ENCODE data around the gene WDCP. TPM values are rescaled to one million over a fixed set of nuclear protein-coding genes. Genes with fewer than 3 reads are reported as not detected.

WDCP gene
- total RNA-seq, 3 donors from 2014 or later (not counting 1 experiment from before 2014, with no cell fraction given) = 2.4 to 11.8 (median 11.2) TPM

DNA sequence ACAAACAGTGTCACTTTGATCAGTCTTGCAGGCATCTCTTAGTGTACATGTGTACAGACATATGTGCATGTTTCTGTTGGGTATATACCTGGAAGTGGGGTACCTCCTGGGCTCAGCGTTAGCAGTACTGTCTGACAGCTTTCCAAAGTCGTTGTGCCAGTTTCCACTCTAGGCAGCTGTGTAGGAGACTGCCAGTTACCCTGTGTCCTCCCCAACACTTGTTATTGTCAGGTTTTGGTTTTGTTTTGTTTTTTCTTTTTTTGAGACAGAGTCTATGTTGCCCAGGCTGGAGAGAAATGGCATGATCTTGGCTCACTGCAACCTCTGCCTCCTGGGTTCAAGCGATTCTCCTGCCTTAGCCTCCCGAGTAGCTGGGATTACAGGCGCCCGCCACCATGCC lies 8.6 kb upstream of the WDCP start:
- intact Hi-C loops (cut with micrococcal nuclease) = no loop called here
- ATAC-seq = no peak
- no peak overlapping the region for H3K27ac ChIP-seq (ENCODE audit: low read length)
- 91% methylated on average over 6 of the region's 6 CpGs for WGBS (ENCODE audit: insufficient coverage)
- no peaks in the 10 kb centered on the region for H3K27me3 ChIP-seq (ENCODE audit: control insufficient read depth, insufficient read depth, low read length)
- H3K36me3 ChIP-seq (ENCODE audit: control insufficient read depth, insufficient read depth, low read length) = no peaks in the 10 kb centered on the region
- no peak overlapping the region for H3K4me3 ChIP-seq (ENCODE audit: low read length)
- no peak for DNase-seq
- Mint-ChIP-seq H3K36me3 (no peaks in the 10 kb centered on the region), H3K9me3 (no peaks in the 10 kb centered on the region), H3K4me1 (no peaks in the 10 kb centered on the region), H3K27ac (no peak overlapping the region), H3K4me3 (no peak overlapping the region), H3K27me3 (ENCODE audit: low read depth in 2 of 2) (no peaks in the 10 kb centered on the region)
- TF ChIP-seq CTCF (IDR thresholded peaks at IDR 0.05) = no peak
- no peaks in the 10 kb centered on the region for H3K9me3 ChIP-seq (ENCODE audit: control insufficient read depth, insufficient read depth, low read length)
- no peaks in the 10 kb centered on the region for H3K4me1 ChIP-seq (ENCODE audit: control insufficient read depth, insufficient read depth, low read length)

DNA sequence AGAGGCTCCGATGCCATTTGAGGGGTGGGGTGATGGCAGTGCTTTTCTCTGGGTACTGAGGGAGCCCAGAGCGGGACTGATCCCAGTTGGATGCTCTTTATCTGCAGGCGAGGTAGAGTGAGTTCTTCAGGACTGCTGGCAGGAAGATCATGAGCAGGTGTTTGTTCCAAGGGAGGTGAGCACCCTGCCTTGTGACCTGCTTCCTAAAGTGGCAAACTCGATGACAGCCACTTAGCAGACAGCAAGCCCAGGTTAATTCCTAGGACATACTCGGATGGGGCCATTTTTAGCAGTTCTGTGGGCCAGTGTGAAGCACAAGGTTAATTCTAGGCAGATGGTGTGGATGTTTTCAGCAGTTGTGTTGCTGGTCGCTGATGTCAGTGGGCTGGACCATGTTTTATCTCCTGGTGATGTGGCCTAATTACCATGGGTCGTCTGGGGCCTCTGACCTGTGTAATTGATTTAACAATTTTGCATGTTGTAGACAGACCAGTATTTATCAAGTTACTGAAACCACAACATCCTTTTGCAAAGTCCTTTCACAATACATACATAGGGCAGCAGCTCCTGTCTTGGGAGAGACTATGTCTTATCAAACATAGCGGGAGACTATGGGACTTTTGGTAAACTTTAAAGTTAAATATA lies 7.3 kb upstream of the WDCP start:
- Histone ChIP-seq H3K27me3 (ENCODE audit: control insufficient read depth, insufficient read depth, low read length) (no peaks in the 10 kb centered on the region), H3K4me3 (ENCODE audit: low read length) (no peak overlapping the region), H3K36me3 (ENCODE audit: control insufficient read depth, insufficient read depth, low read length) (no peaks in the 10 kb centered on the region), H3K4me1 (ENCODE audit: control insufficient read depth, insufficient read depth, low read length) (peaks cover 5% of the 10 kb centered on the region), H3K9me3 (ENCODE audit: control insufficient read depth, insufficient read depth, low read length) (no peaks in the 10 kb centered on the region), H3K27ac (ENCODE audit: low read length) (no peak overlapping the region)
- DNase-seq = no peak
- intact Hi-C loops (cut with micrococcal nuclease) = no loop called here
- Mint-ChIP-seq H3K9me3 (no peaks in the 10 kb centered on the region), H3K4me1 (peaks cover 0 to 1% of the 10 kb centered on the region in 2 donors), H3K27me3 (ENCODE audit: low read depth in 2 of 2) (no peaks in the 10 kb centered on the region), H3K36me3 (no peaks in the 10 kb centered on the region), H3K27ac (no peak overlapping the region), H3K4me3 (no peak overlapping the region)
- ATAC-seq = no peak
- WGBS (ENCODE audit: insufficient coverage) = 86% methylated on average over 7 of the region's 8 CpGs
- TF ChIP-seq CTCF (IDR thresholded peaks at IDR 0.05) = no peak

- intact Hi-C loops (cut with micrococcal nuclease) = no loop called here
- Histone ChIP-seq H3K4me1 (ENCODE audit: control insufficient read depth, insufficient read depth, low read length) (peaks cover 14% of the 10 kb centered on the region), H3K4me3 (ENCODE audit: low read length) (no peak overlapping the region), H3K36me3 (ENCODE audit: control insufficient read depth, insufficient read depth, low read length) (no peaks in the 10 kb centered on the region), H3K9me3 (ENCODE audit: control insufficient read depth, insufficient read depth, low read length) (no peaks in the 10 kb centered on the region), H3K27me3 (ENCODE audit: control insufficient read depth, insufficient read depth, low read length) (no peaks in the 10 kb centered on the region), H3K27ac (ENCODE audit: low read length) (no peak overlapping the region)
- no peak for ATAC-seq
- H3K27me3 Mint-ChIP-seq (ENCODE audit: low read depth in 2 of 2) = no peaks in the 10 kb centered on the region
- no CpG with 5 or more reads among the region's 1 CpG for WGBS (ENCODE audit: insufficient coverage)
- DNase-seq = no peak
- H3K9me3 Mint-ChIP-seq = no peaks in the 10 kb centered on the region
- no peaks in the 10 kb centered on the region for H3K36me3 Mint-ChIP-seq
- peaks cover under 1 to 5% of the 10 kb centered on the region in 2 donors for H3K4me1 Mint-ChIP-seq
- no peak overlapping the region for H3K4me3 Mint-ChIP-seq
- no peak for TF ChIP-seq CTCF (IDR thresholded peaks at IDR 0.05)
- H3K27ac Mint-ChIP-seq = no peak overlapping the region
Measured at GRCh38 chr2:24052951-24053350, 5.8 kb upstream of the WDCP start.

DNA sequence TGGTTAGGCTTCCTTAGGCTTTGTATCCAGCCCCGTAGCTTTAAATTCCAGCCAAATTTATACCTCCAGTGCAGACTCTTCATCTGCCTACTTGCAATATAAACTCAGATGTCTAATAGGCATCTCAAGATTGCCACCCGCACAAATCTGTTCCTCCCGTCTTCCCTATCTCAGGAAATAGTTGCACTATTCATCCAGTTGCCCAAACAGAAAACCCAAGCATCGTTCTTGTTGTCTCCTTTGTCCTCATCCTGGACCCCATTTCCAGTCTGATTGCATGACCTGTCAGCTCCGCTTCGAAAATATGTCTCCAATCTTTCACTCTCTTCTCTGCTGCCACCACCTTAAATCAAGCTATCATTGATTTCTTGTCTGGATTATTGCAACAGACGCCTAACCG lies 4.6 kb upstream of the WDCP start:
- Mint-ChIP-seq H3K36me3 (no peaks in the 10 kb centered on the region), H3K27me3 (ENCODE audit: low read depth in 2 of 2) (no peaks in the 10 kb centered on the region), H3K4me1 (peaks cover 11 to 16% of the 10 kb centered on the region in 2 donors), H3K4me3 (no peak overlapping the region), H3K9me3 (no peaks in the 10 kb centered on the region), H3K27ac (no peak overlapping the region)
- Histone ChIP-seq H3K27ac (ENCODE audit: low read length) (no peak overlapping the region), H3K36me3 (ENCODE audit: control insufficient read depth, insufficient read depth, low read length) (no peaks in the 10 kb centered on the region), H3K4me3 (ENCODE audit: low read length) (no peak overlapping the region), H3K27me3 (ENCODE audit: control insufficient read depth, insufficient read depth, low read length) (no peaks in the 10 kb centered on the region), H3K4me1 (ENCODE audit: control insufficient read depth, insufficient read depth, low read length) (peaks cover 20% of the 10 kb centered on the region), H3K9me3 (ENCODE audit: control insufficient read depth, insufficient read depth, low read length) (no peaks in the 10 kb centered on the region)
- intact Hi-C loops (cut with micrococcal nuclease) = no loop called here
- TF ChIP-seq CTCF (IDR thresholded peaks at IDR 0.05) = no peak
- ATAC-seq = no peak
- no peak for DNase-seq
- 87% methylated on average over 8 of the region's 8 CpGs for WGBS (ENCODE audit: insufficient coverage)

Measured in natural killer cell (primary cell).